ACC112 (cell line): ENCODE results near the gene LINC01488.

Experiments
- H2AFZ ChIP-seq: fragments of 200-600 bp; sonication (generic); one replicate; pipeline ENCODE4 v1.6.0; 2017; ENCODE audit warnings: antibody characterized with exemption, low read length; ENCODE audit not compliant: unreplicated experiment
- H3K27ac ChIP-seq: fragments of 200-600 bp; sonication (generic); 2 replicates; pipeline ENCODE4 v1.5.1; 2014; ENCODE audit warnings: low read depth, mild to moderate bottlenecking, antibody characterized with exemption, low read length, moderate library complexity
- H3K27me3 ChIP-seq: fragments of 200-600 bp; sonication (generic); 2 replicates; pipeline ENCODE4 v1.6.1; 2014; ENCODE audit warnings: mild to moderate bottlenecking, antibody characterized with exemption, low read length, moderate library complexity, mixed read lengths; ENCODE audit not compliant: insufficient read depth
- H3K36me3 ChIP-seq: fragments of 200-600 bp; sonication (generic); 2 replicates; pipeline ENCODE4 v1.6.1; 2016; ENCODE audit warnings: mild to moderate bottlenecking, antibody characterized with exemption, low read length, moderate library complexity, mixed read lengths; ENCODE audit not compliant: insufficient read depth
- H3K4me1 ChIP-seq: fragments of 200-600 bp; sonication (generic); one replicate; pipeline ENCODE4 v1.6.1; 2016; ENCODE audit warnings: low read length, mixed read lengths; ENCODE audit not compliant: insufficient read depth, unreplicated experiment, control insufficient read depth
- H3K4me3 ChIP-seq: fragments of 200-600 bp; sonication (generic); 2 replicates; pipeline ENCODE4 v1.5.1; 2014; ENCODE audit warnings: mild to moderate bottlenecking, low read depth, low read length
- H3K79me2 ChIP-seq: fragments of 200-600 bp; sonication (generic); one replicate; pipeline ENCODE4 v1.6.0; 2016; ENCODE audit warnings: low read length; ENCODE audit not compliant: control insufficient read depth, unreplicated experiment, insufficient read depth

The LINC01488 gene

DNA sequence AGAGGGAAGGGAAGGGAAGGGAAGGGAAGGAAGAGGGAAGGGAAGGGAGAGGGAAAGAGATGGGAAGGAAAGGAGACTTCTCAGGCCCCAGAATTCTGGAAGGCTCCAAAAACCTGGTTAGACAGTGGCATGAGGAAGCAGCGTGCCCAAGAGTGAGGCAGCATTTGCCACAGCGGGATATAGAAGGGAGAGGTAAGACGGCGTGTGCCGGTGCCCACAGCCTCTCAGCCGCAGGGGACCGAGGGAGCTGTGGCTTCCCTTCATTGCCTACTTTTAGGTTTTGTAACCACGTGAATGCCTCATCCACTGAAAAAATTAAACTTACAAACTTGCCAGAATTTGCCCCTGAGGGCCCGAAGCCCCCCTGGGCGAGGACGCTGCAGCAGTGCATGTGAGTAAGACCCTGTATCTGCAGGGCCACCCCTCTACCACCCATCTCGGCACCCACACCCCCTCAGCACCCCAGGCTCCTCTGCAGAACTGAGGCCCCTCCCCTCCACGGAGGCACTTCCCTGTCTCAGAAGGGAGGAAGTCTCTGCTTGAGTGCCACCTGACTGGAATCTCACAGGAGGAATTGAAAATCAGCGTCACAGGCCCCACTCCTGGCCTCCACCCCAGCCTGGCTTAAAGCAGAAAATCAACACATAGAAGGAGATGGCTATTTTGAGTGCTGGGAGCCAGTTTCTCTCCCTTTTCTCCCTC is 58.1 kb downstream of the LINC01488 start:
- Histone ChIP-seq H3K4me3 (no peak overlapping the region), H3K27me3 (no peaks in the 10 kb centered on the region), H3K27ac (no peak overlapping the region), H2AFZ (no peak overlapping the region), H3K4me1 (peaks cover 12% of the 10 kb centered on the region), H3K79me2 (no peaks in the 10 kb centered on the region), H3K36me3 (no peaks in the 10 kb centered on the region)

DNA sequence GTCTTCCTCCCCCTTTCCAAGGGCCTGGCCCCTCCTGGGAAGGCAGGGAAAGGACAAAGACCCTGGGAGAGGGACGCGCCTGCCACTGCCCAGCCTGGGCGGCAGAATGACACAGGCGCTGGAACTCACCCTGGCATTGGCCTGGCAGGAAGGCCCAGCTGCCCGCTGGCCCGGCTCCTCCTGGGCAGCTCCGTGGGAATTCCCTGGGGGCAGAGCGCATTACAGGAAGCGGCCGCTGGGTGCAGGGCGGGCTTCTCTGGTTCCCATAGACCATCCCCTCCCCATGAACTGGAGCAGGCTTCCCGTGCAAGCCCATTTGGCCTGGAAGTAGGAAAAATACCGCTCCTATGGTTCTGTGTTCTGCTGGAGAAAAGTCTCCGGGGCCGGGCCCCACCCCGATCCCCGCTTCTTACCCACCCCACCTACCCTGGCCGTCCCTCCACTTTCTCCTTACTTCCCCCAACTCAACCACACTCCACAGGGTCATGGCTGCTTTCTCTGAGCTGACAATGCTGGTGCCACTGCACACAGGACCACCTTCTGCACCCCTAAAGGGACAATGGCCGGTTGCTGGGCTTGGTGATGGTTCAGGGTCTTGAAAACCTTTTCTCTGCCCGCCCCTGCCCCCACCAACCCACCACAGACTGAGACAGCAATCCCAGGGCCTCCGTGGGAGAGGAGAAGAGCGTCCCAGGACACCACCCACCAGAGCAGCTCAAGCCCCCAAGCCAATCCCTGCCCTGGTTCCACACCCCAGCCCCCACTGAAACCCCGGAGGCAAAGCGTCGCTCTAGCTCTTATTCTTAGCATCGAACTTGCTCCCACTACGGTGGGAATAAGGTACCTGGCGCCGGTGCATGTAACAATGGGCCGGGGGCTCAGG is 58.9 kb downstream of the LINC01488 start:
- no peaks in the 10 kb centered on the region for H3K36me3 ChIP-seq
- H3K27ac ChIP-seq = no peak overlapping the region
- H2AFZ ChIP-seq = no peak overlapping the region
- H3K4me1 ChIP-seq = peaks cover 12% of the 10 kb centered on the region
- H3K79me2 ChIP-seq = no peaks in the 10 kb centered on the region
- H3K4me3 ChIP-seq = no peak overlapping the region
- H3K27me3 ChIP-seq = no peaks in the 10 kb centered on the region

DNA sequence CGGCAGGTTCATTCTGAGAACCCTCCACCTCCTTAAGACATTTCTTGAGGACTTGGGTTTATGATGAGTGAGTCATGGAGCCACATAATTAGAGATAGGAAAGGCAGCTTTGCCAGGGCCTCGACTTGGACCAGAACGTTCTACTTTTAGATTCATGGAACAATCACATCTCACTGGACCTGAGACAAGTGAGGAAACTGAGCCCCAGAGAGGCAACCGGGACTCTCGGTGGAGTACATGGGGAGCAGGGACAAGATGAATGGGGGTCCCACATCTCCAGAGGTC is 59.5 kb downstream of the LINC01488 start:
- H3K4me3 ChIP-seq = no peak overlapping the region
- H2AFZ ChIP-seq = no peak overlapping the region
- no peaks in the 10 kb centered on the region for H3K36me3 ChIP-seq
- no peaks in the 10 kb centered on the region for H3K79me2 ChIP-seq
- H3K27ac ChIP-seq = no peak overlapping the region
- H3K4me1 ChIP-seq = peaks cover 12% of the 10 kb centered on the region
- no peaks in the 10 kb centered on the region for H3K27me3 ChIP-seq

DNA sequence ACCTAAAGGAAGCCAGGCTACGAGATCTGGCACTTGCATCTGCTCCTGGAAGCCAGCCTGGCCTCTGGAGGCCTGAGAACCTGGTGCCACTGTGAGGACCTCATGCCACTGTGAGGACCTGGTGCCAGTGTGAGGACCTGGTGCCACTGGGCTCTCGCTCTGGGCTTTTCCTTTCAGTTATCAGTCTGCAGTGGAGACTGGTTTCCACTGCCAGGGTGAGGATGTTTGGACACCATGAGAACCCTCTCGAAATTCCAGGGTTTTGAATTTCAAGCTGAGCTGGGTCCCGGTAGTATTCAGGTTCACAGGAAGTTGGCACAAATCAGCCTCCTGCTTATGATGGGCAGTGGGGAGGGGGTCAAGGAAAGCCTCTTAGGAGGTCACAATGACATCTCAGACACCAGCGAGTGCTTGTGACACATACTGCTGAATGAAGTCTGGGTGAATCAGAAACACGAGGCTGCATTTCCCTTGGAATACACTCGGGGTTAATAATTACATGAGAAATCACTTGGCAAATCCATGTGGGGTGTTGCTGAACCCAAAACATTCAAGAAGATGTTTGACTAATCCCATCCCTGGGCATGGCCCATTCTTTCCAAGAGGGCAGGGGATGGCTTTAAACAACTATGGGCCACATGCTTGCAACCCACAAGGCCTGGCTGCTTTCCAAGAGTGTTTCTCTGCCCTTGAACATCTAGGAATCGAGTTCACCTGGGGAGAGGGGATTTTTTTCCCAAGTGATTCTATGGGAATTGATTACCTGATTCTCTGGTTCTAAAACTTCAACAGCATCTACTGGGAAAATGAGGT is 60.2 kb downstream of the LINC01488 start:
- H3K36me3 ChIP-seq = no peaks in the 10 kb centered on the region
- H2AFZ ChIP-seq = peak overlapping the region; percentile 51
- H3K27ac ChIP-seq = no peak overlapping the region
- H3K79me2 ChIP-seq = no peaks in the 10 kb centered on the region
- peaks cover 2% of the 10 kb centered on the region; the same call in 1 of the 2 replicates for H3K27me3 ChIP-seq
- H3K4me1 ChIP-seq = peaks cover 12% of the 10 kb centered on the region
- H3K4me3 ChIP-seq = no peak overlapping the region

DNA sequence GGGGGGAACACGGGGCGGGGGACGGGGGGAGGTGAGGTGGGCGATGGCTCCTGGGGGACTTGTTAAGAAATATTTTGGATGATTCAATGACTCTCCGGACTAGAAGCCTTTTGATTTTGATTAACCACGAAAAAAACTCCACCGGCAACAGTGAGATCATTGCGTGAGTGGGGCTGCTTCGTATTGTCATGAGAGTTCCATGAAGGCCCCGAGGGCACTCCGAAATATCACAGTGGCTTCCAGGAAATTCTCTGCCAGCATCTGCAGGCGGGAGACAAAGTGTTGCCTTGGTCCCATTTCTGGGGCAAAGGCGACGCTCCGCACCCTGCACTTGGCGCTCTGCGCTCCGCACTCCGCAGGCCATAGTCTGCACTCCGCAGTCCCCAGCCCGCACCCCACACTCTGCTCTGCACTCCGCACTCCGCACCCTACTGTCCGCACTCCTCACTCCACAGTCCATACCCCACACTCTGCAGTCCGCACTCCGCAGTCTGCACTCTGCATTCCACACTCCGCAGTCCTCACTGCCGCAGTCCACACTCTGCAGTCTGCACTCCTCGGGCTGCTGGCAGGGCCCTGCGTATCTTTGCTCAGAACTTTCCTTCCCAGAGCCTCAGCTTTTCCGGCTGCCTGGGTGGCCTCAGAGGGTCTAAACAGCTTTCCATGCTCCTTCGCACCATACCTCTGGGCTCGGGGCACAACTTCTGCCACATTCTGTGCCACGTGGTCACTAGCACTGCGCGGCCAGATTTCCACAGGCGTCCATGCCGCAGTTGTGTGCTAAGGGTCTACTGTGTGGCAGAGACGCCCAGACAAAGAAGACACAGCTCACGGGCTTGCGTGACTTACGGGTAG is 61.1 kb downstream of the LINC01488 start:
- no peak overlapping the region for H3K4me3 ChIP-seq
- H3K79me2 ChIP-seq = no peaks in the 10 kb centered on the region
- no peaks in the 10 kb centered on the region for H3K36me3 ChIP-seq
- H2AFZ ChIP-seq = no peak overlapping the region
- H3K4me1 ChIP-seq = peaks cover 12% of the 10 kb centered on the region
- H3K27me3 ChIP-seq = peaks cover 5% of the 10 kb centered on the region; the same call in 1 of the 2 replicates
- no peak overlapping the region for H3K27ac ChIP-seq
